ENCODE results near the gene LAMB4.

DNA sequence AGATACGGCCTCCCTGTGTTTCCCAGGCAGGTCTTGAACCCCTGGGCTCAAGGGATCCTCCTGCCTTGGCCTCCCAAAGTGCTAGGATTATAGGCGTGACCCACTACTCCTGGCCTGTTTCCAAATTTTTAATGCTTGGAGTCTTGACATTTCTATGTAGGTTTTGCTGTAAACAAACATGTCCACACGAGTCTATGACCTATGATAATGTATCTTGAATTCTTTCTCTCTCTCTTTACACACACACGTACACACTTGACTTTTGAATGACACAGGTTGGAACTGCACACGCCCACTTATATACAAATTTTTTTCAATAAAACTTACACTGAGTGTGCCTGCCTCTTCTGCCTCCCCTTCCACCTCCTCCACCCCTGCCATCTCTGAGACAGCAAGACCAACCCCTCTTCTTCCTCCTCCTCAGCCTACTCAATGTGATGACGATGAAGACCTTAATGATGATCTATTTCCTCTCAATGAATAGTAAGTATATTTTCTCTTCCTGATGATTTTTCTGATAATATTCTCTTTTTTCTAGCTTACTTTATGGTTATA lies 83.1 kb downstream of the LAMB4 start:
- TF ChIP-seq, protein P1, sequence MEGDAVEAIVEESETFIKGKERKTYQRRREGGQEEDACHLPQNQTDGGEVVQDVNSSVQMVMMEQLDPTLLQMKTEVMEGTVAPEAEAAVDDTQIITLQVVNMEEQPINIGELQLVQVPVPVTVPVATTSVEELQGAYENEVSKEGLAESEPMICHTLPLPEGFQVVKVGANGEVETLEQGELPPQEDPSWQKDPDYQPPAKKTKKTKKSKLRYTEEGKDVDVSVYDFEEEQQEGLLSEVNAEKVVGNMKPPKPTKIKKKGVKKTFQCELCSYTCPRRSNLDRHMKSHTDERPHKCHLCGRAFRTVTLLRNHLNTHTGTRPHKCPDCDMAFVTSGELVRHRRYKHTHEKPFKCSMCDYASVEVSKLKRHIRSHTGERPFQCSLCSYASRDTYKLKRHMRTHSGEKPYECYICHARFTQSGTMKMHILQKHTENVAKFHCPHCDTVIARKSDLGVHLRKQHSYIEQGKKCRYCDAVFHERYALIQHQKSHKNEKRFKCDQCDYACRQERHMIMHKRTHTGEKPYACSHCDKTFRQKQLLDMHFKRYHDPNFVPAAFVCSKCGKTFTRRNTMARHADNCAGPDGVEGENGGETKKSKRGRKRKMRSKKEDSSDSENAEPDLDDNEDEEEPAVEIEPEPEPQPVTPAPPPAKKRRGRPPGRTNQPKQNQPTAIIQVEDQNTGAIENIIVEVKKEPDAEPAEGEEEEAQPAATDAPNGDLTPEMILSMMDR (IDR thresholded peaks at IDR 0.05 in 8 of 11, conservative IDR thresholded peaks at IDR 0.05 in 3 of 11): no peak
- no peak for TF ChIP-seq POLR2AphosphoS5 (IDR thresholded peaks at IDR 0.05)
